ENCODE measurements around the gene CDC42EP1. TPM values are rescaled to one million over a fixed set of nuclear protein-coding genes. Genes with fewer than 3 reads are reported as not detected.

Gene CDC42EP1
- total RNA-seq, 4 donors from 2014 or later = 44.4 to 80.1 (median 70.5) TPM

DNA sequence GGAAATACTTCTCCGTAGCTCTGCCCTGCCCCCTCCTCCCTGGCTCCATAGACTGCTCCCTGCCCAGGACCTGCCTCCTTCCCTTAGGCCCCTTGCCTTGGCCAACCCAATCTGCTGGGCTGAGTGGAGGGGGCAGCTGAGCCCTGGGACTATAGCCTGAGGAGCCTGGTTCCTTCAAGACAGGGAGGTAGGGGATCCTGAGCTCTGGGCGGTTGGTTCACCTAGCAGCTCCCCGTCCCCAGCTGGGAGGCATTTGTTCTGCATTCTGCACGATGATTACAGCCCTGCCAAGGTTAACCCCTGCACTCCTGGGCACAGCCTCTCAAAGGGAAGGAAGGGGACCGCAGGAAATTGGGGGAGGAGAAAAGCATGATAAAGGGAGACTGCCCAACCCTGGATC is 3.6 kb upstream of the CDC42EP1 start:
- DNase-seq (ENCODE audit: low spot score in 2 of 2) = no peak
- intact Hi-C loops (cut with DNase I; ENCODE audit: low total_unique reads) = no loop called here
- WGBS, 2 donors = 16% methylated on average over 5 of the region's 5 CpGs
- no peak overlapping the region for H3K4me3 ChIP-seq (ENCODE audit: low read depth, poor library complexity, severe bottlenecking)
- TF ChIP-seq, protein P1, sequence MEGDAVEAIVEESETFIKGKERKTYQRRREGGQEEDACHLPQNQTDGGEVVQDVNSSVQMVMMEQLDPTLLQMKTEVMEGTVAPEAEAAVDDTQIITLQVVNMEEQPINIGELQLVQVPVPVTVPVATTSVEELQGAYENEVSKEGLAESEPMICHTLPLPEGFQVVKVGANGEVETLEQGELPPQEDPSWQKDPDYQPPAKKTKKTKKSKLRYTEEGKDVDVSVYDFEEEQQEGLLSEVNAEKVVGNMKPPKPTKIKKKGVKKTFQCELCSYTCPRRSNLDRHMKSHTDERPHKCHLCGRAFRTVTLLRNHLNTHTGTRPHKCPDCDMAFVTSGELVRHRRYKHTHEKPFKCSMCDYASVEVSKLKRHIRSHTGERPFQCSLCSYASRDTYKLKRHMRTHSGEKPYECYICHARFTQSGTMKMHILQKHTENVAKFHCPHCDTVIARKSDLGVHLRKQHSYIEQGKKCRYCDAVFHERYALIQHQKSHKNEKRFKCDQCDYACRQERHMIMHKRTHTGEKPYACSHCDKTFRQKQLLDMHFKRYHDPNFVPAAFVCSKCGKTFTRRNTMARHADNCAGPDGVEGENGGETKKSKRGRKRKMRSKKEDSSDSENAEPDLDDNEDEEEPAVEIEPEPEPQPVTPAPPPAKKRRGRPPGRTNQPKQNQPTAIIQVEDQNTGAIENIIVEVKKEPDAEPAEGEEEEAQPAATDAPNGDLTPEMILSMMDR (IDR thresholded peaks at IDR 0.05) = no peak
- no peak for TF ChIP-seq POLR2A (IDR thresholded peaks at IDR 0.05)

DNA sequence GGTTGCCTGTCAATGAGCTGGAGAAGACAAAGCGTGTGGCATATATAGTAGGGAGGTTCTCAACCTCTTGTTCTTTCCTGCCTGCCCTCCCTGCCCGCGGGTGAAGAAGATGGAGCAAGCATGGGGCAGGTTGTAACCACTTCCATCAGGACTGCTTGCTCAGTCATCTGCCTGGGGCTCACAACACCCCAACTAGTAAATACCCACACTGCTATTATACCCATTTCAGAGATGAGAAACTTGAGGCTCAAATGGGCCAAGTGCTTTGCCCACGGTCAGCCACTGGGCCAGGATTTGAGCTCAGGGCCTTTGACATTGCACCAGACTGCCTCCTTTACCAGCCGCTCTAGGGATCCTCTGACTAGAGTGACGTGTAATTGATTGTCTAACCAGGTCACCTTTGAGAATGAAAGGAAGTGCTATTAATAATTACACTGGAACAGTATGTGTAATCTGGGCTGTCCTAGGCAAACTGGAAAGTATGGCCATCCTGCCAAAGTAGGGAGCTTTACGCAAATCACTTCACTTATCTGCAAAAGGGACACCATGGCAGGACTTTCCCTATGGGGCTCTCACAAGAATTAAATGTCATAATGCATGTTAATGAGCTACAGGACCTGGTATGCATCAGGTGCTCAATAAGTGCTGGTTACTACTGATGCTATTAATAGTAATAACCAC is 2.8 kb upstream of the CDC42EP1 start:
- WGBS, 2 donors = 55 to 68% methylated on average over 7 of the region's 7 CpGs
- no peak for TF ChIP-seq POLR2A (IDR thresholded peaks at IDR 0.05)
- TF ChIP-seq, protein P1 (IDR thresholded peaks at IDR 0.05) = no peak
- intact Hi-C loops (cut with DNase I; ENCODE audit: low total_unique reads) = no loop called here
- no peak overlapping the region for H3K4me3 ChIP-seq (ENCODE audit: low read depth, poor library complexity, severe bottlenecking)
- DNase-seq (ENCODE audit: low spot score in 2 of 2) = no peak

DNA sequence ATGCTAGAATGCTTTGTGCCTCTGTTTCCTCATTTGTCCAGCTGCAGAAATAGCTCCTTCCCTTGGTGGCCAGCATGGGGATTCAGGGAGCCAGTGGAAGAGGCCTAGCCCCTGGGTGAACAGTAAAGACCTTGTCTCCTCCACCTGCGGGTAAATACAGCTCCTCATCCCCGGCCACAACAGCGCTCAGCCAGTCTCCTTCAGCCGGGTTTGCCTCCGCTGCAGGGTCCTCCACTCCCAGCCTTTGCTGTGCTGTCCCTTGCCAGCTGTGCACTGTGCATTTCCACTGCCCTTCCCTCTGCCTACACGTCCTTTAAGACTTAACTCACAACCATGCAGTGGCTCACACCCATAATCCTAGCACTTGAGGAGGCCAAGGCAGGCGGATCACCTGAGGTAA is 1.5 kb upstream of the CDC42EP1 start:
- no peak for DNase-seq (ENCODE audit: low spot score in 2 of 2)

DNA sequence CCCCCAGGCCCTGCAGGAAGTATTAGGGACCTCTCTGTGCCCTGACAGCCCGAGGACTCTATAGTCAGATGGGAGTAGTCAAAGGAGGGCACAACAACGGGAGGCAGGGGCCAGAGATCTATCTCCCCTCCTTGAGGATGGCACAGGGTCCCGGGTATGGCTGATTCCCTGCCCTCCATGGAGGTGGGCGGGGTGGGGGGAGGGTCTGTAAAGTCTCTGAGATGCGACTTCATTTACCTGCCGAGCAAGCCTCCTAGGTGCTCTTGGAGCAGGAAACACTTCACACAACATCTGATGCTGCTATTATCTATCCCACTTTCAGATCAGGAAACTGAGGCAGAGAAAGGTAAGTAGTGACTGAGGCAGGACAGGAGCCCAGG is 769 bp upstream of the CDC42EP1 start:
- no peak overlapping the region for H3K4me3 ChIP-seq (ENCODE audit: low read depth, poor library complexity, severe bottlenecking)
- intact Hi-C loops (cut with DNase I; ENCODE audit: low total_unique reads) = no loop called here
- DNase-seq (ENCODE audit: low spot score in 2 of 2) = no peak
- TF ChIP-seq, protein P1 (IDR thresholded peaks at IDR 0.05) = no peak
- no peak for TF ChIP-seq POLR2A (IDR thresholded peaks at IDR 0.05)
- WGBS, 2 donors = 56 to 63% methylated on average over 6 of the region's 6 CpGs

More for the DNA sequence above, 1.5 kb upstream of the CDC42EP1 start:
- H3K4me3 ChIP-seq (ENCODE audit: low read depth, poor library complexity, severe bottlenecking) = no peak overlapping the region
- whole genome bisulfite sequencing, 2 donors = 66 to 74% methylated on average over 7 of the region's 7 CpGs
- TF ChIP-seq POLR2A (IDR thresholded peaks at IDR 0.05) = no peak
- TF ChIP-seq, protein P1 (IDR thresholded peaks at IDR 0.05) = no peak
- intact Hi-C loops (cut with DNase I; ENCODE audit: low total_unique reads) = no loop called here

DNA sequence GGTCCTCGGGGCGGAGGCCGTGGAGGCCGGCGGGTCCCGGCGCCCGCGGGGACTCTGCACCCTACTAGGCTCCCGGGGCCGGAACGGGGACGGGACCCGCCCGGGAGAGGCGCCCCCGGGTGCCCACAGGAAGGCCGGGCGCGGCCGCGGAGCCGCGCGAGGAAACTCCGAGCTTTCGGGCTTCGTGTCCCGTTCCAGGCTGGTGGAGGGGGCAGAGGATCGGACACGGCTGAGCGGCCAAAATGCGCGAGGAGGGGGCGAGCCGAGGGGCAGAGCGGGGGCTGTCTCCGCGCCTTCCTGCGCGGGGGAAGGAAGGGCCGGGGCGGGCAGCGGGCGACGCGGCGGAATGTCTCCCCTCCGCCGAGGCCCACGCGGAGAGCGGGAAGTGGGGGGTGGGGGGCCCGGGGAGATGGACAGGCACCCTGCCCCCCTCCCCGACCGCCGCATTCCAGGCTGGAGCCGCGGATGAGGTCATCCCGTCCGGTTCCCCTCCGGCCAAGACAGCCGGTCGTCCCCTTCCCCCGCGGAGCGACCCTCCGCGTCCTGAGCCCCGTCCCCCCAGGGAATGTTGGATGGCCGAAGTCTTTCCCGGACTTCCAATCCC is 430 bp downstream of the CDC42EP1 start:
- intact Hi-C loops (cut with DNase I; ENCODE audit: low total_unique reads) = loop anchor here (10.0 kb wide), 1 partner anchor 624 kb away; the partner anchor contains the start of gene PLA2G6
- peak overlapping the region; percentile 61 for H3K4me3 ChIP-seq (ENCODE audit: low read depth, poor library complexity, severe bottlenecking)
- WGBS, 2 donors = 0 to 7% methylated on average over 14 to 62 of the region's 72 CpGs
- TF ChIP-seq, protein P1 (IDR thresholded peaks at IDR 0.05) = no peak
- TF ChIP-seq POLR2A (IDR thresholded peaks at IDR 0.05) = no peak
- peak in 1 of 2 donors; percentile 91 for DNase-seq (ENCODE audit: low spot score in 2 of 2)
